Measurements from ENCODE around the gene VWA8. TPM values are rescaled to one million over a fixed set of nuclear protein-coding genes. Genes with fewer than 3 reads are reported as not detected.

VWA8 gene
- total and polyA plus RNA-seq, 2 of the 8 experiments (the other 6 are each of a cell fraction or from before 2014, with no cell fraction given) = 5.9 to 19.6 TPM

DNA sequence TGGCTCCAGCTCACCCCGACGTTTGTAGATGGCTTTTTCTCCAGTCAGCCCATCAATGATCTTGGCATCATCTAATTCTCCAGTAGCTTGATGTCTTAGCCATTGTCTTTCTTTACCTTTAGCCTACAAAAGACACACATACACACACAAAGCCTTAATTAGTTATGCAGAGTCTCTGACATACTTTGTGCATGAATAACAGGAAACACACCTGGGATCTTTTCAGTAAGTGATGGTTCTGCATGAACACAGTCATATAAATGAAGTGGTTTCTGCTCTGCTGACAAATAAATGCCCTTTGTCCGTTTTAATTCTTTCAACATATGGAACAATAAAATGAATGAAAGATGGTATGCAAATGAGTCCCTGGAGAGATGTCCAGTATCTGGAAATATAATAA is 370.3 kb downstream of the VWA8 start:
- H3K4me2 ChIP-seq (ENCODE audit: insufficient read depth in 1 of 2, low read depth in 2 of 2, low read length in 2 of 2) = no peak overlapping the region
- H2BK15ac ChIP-seq (ENCODE audit: low read length) = no peak overlapping the region
- no peak overlapping the region for H4K91ac ChIP-seq (replicated peaks; ENCODE audit: insufficient read length, low read length)
- no peak overlapping the region for H3K4me3 ChIP-seq (ENCODE audit: extremely low read depth in 1 of 4, insufficient read depth in 2 of 4, low read depth in 3 of 4, low read length in 4 of 4)
- CTCF ChIA-PET (ENCODE audit: partially characterized antibody) = interaction anchor here (0.7 to 2.6 kb wide), 2 partner anchors 8 to 12 kb away, joined by 3 to 7 read pairs; no protein-coding TSS in a partner anchor
- H2BK5ac ChIP-seq (ENCODE audit: low read depth, low read length) = no peak overlapping the region
- no peak overlapping the region for H4K5ac ChIP-seq (ENCODE audit: insufficient read length, low read depth, low read length)
- no peaks in the 10 kb centered on the region for H3K79me1 ChIP-seq (ENCODE audit: low read depth, low read length)
- no peak for DNase-seq (ENCODE audit: low read depth in 1 of 2, low spot score in 2 of 2)
- no peak overlapping the region for H2AK5ac ChIP-seq (ENCODE audit: low read depth, low read length)
- no peaks in the 10 kb centered on the region for H4K20me1 ChIP-seq (replicated peaks in 1 of 2; ENCODE audit: control insufficient read depth in 1 of 2, insufficient read depth in 2 of 2, low read length in 2 of 2)
- H3K9me3 ChIP-seq (ENCODE audit: insufficient read depth in 2 of 2, low read depth in 1 of 2, low read length in 1 of 2) = no peaks in the 10 kb centered on the region
- H3K4ac ChIP-seq (replicated peaks; ENCODE audit: insufficient read length, low read depth, low read length) = no peak overlapping the region
- no peak overlapping the region for H3K18ac ChIP-seq (ENCODE audit: extremely low read depth, low read length)
- no peak overlapping the region for H3K56ac ChIP-seq (replicated peaks; ENCODE audit: insufficient read length, low read depth, low read length)
- H3K4me1 ChIP-seq (replicated peaks in 1 of 4; ENCODE audit: control insufficient read depth in 3 of 4, insufficient read depth in 4 of 4, low read length in 3 of 4) = no peaks in the 10 kb centered on the region
- no peak overlapping the region for H2BK20ac ChIP-seq (ENCODE audit: low read length)
- H2BK120ac ChIP-seq (replicated peaks; ENCODE audit: low read depth, low read length) = no peak overlapping the region
- H4K8ac ChIP-seq (ENCODE audit: extremely low read depth, insufficient read depth, low read length) = no peak overlapping the region
- no peak overlapping the region for H3K23ac ChIP-seq (ENCODE audit: insufficient read length)
- H3K36me3 ChIP-seq (ENCODE audit: control insufficient read depth in 2 of 4, insufficient read depth in 4 of 4, low read length in 3 of 4) = peaks cover 0 to 3% (median 0%) of the 10 kb centered on the region in 4 experiments; a peak in 1 of 8 replicates
- H2BK12ac ChIP-seq (ENCODE audit: low read depth, low read length) = no peak overlapping the region
- 87% methylated on average over 3 of the region's 3 CpGs; no CpG with 5 or more reads in 1 of the 2 experiments for WGBS, 2 experiments (ENCODE audit: extremely low coverage in 1 of 2, insufficient coverage in 1 of 2, insufficient read length in 1 of 2, insufficient replicate concordance in 2 of 2, low coverage in 1 of 2, low lambda C conversion rate in 2 of 2, missing lambda C conversion rate in 1 of 2)
- no peak overlapping the region for H3K14ac ChIP-seq (ENCODE audit: insufficient read length)
- no peaks in the 10 kb centered on the region for H3K79me2 ChIP-seq (ENCODE audit: control insufficient read depth in 1 of 2, insufficient read depth in 2 of 2, low read length in 2 of 2)
- no peak overlapping the region for H3K27ac ChIP-seq (ENCODE audit: low read depth, low read length)
- H3K27me3 ChIP-seq (replicated peaks in 1 of 4; ENCODE audit: control insufficient read depth in 3 of 4, extremely low read depth in 1 of 4, insufficient read depth in 3 of 4, low read length in 3 of 4) = no peaks in the 10 kb centered on the region
- no peak overlapping the region for H3K9ac ChIP-seq (replicated peaks in 1 of 4; ENCODE audit: extremely low read depth in 1 of 4, low read depth in 3 of 4, low read length in 3 of 4)
- FAIRE-seq = no peak
- H3K23me2 ChIP-seq (ENCODE audit: low read depth, low read length) = no peaks in the 10 kb centered on the region
- POLR2A ChIA-PET (ENCODE audit: partially characterized antibody) = no interaction called here
- no peak overlapping the region for H2AFZ ChIP-seq (ENCODE audit: low read length)
- TF ChIP-seq BCL11A (IDR thresholded peaks at IDR 0.05; ENCODE audit: low read depth in 2 of 2, low read length in 2 of 2) (no peak), POU5F1 (IDR thresholded peaks at IDR 0.05; ENCODE audit: low read depth, low read length) (no peak), SAP30 (IDR thresholded peaks at IDR 0.05; ENCODE audit: insufficient read depth, insufficient replicate concordance, low read length) (no peak), EGR1 (IDR thresholded peaks at IDR 0.05; ENCODE audit: borderline replicate concordance, low read depth, low read length) (no peak), SP2 (IDR thresholded peaks at IDR 0.05; ENCODE audit: low read length) (no peak), RAD21 (IDR thresholded peaks at IDR 0.05 in 1 of 2, conservative IDR thresholded peaks at IDR 0.05 in 1 of 2; ENCODE audit: low read depth in 2 of 2, low read length in 2 of 2) (no peak), TBP (IDR thresholded peaks at IDR 0.05; ENCODE audit: low read depth, low read length) (no peak), JUN (IDR thresholded peaks at IDR 0.05; ENCODE audit: low read depth, low read length) (no peak), FOSL1 (IDR thresholded peaks at IDR 0.05; ENCODE audit: insufficient read depth, low read depth, low read length) (no peak), CTBP2 (IDR thresholded peaks at IDR 0.05; ENCODE audit: borderline replicate concordance, insufficient read depth, insufficient read length, low read length) (no peak)
- TF ChIP-seq, protein P1, sequence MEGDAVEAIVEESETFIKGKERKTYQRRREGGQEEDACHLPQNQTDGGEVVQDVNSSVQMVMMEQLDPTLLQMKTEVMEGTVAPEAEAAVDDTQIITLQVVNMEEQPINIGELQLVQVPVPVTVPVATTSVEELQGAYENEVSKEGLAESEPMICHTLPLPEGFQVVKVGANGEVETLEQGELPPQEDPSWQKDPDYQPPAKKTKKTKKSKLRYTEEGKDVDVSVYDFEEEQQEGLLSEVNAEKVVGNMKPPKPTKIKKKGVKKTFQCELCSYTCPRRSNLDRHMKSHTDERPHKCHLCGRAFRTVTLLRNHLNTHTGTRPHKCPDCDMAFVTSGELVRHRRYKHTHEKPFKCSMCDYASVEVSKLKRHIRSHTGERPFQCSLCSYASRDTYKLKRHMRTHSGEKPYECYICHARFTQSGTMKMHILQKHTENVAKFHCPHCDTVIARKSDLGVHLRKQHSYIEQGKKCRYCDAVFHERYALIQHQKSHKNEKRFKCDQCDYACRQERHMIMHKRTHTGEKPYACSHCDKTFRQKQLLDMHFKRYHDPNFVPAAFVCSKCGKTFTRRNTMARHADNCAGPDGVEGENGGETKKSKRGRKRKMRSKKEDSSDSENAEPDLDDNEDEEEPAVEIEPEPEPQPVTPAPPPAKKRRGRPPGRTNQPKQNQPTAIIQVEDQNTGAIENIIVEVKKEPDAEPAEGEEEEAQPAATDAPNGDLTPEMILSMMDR (IDR thresholded peaks at IDR 0.05; ENCODE audit: control extremely low read depth in 1 of 3, insufficient read depth in 1 of 3, low read depth in 1 of 3, low read length in 3 of 3) = no peak
